ENCODE measurements around the gene PLEKHA8.
A peak's percentile ranks its signal among the peaks of the same experiment; 100 is the strongest.

Gene PLEKHA8

GRCh38 chr7:30155481-30155880 lies 127.3 kb downstream of the PLEKHA8 start:
- Histone ChIP-seq H3K4me3 (ENCODE audit: low read depth, low read length) (no peak overlapping the region), H3K79me2 (ENCODE audit: control insufficient read depth, insufficient read depth, low read length, unreplicated experiment) (no peaks in the 10 kb centered on the region), H3K27me3 (ENCODE audit: insufficient read depth, low read length) (no peaks in the 10 kb centered on the region), H3K4me1 (ENCODE audit: control insufficient read depth, insufficient read depth, low read length, unreplicated experiment) (peaks cover 3% of the 10 kb centered on the region), H3K36me3 (ENCODE audit: insufficient read depth, low read length) (no peaks in the 10 kb centered on the region), H3K27ac (ENCODE audit: low read depth, low read length) (no peak overlapping the region), H2AFZ (ENCODE audit: low read length, unreplicated experiment) (no peak overlapping the region)

GRCh38 chr7:30157204-30157603 lies 129.0 kb downstream of the PLEKHA8 start:
- Histone ChIP-seq H3K79me2 (ENCODE audit: control insufficient read depth, insufficient read depth, low read length, unreplicated experiment) (no peaks in the 10 kb centered on the region), H3K27ac (ENCODE audit: low read depth, low read length) (no peak overlapping the region), H3K27me3 (ENCODE audit: insufficient read depth, low read length) (no peaks in the 10 kb centered on the region), H3K36me3 (ENCODE audit: insufficient read depth, low read length) (no peaks in the 10 kb centered on the region), H3K4me1 (ENCODE audit: control insufficient read depth, insufficient read depth, low read length, unreplicated experiment) (peaks cover 5% of the 10 kb centered on the region), H3K4me3 (ENCODE audit: low read depth, low read length) (no peak overlapping the region), H2AFZ (ENCODE audit: low read length, unreplicated experiment) (no peak overlapping the region)

GRCh38 chr7:30159163-30159562 lies 131.0 kb downstream of the PLEKHA8 start:
- no peak overlapping the region for H3K27ac ChIP-seq (ENCODE audit: low read depth, low read length)
- peaks cover 3% of the 10 kb centered on the region for H3K79me2 ChIP-seq (ENCODE audit: control insufficient read depth, insufficient read depth, low read length, unreplicated experiment)
- no peak overlapping the region for H3K4me3 ChIP-seq (ENCODE audit: low read depth, low read length)
- no peak overlapping the region for H2AFZ ChIP-seq (ENCODE audit: low read length, unreplicated experiment)
- no peaks in the 10 kb centered on the region for H3K36me3 ChIP-seq (ENCODE audit: insufficient read depth, low read length)
- peaks cover 20% of the 10 kb centered on the region for H3K4me1 ChIP-seq (ENCODE audit: control insufficient read depth, insufficient read depth, low read length, unreplicated experiment)
- no peaks in the 10 kb centered on the region for H3K27me3 ChIP-seq (ENCODE audit: insufficient read depth, low read length)

- Histone ChIP-seq H3K36me3 (ENCODE audit: insufficient read depth, low read length) (no peaks in the 10 kb centered on the region), H3K27me3 (ENCODE audit: insufficient read depth, low read length) (no peaks in the 10 kb centered on the region), H2AFZ (ENCODE audit: low read length, unreplicated experiment) (no peak overlapping the region), H3K27ac (ENCODE audit: low read depth, low read length) (no peak overlapping the region), H3K4me3 (ENCODE audit: low read depth, low read length) (no peak overlapping the region), H3K4me1 (ENCODE audit: control insufficient read depth, insufficient read depth, low read length, unreplicated experiment) (peaks cover 20% of the 10 kb centered on the region), H3K79me2 (ENCODE audit: control insufficient read depth, insufficient read depth, low read length, unreplicated experiment) (peaks cover 3% of the 10 kb centered on the region)
These were observed 131.5 kb downstream of the PLEKHA8 start for GRCh38 chr7:30159698-30160143.

- no peak overlapping the region for H2AFZ ChIP-seq (ENCODE audit: low read length, unreplicated experiment)
- no peaks in the 10 kb centered on the region for H3K36me3 ChIP-seq (ENCODE audit: insufficient read depth, low read length)
- H3K79me2 ChIP-seq (ENCODE audit: control insufficient read depth, insufficient read depth, low read length, unreplicated experiment) = peaks cover 3% of the 10 kb centered on the region
- no peak overlapping the region for H3K4me3 ChIP-seq (ENCODE audit: low read depth, low read length)
- no peak overlapping the region for H3K27ac ChIP-seq (ENCODE audit: low read depth, low read length)
- H3K27me3 ChIP-seq (ENCODE audit: insufficient read depth, low read length) = no peaks in the 10 kb centered on the region
- peaks cover 20% of the 10 kb centered on the region for H3K4me1 ChIP-seq (ENCODE audit: control insufficient read depth, insufficient read depth, low read length, unreplicated experiment)
These were observed 132.1 kb downstream of the PLEKHA8 start for GRCh38 chr7:30160329-30160728.

GRCh38 chr7:30162133-30162532 lies 133.9 kb downstream of the PLEKHA8 start:
- H2AFZ ChIP-seq (ENCODE audit: low read length, unreplicated experiment) = no peak overlapping the region
- H3K4me1 ChIP-seq (ENCODE audit: control insufficient read depth, insufficient read depth, low read length, unreplicated experiment) = peaks cover 20% of the 10 kb centered on the region
- no peaks in the 10 kb centered on the region for H3K27me3 ChIP-seq (ENCODE audit: insufficient read depth, low read length)
- H3K36me3 ChIP-seq (ENCODE audit: insufficient read depth, low read length) = no peaks in the 10 kb centered on the region
- H3K79me2 ChIP-seq (ENCODE audit: control insufficient read depth, insufficient read depth, low read length, unreplicated experiment) = peaks cover 3% of the 10 kb centered on the region
- no peak overlapping the region for H3K27ac ChIP-seq (ENCODE audit: low read depth, low read length)
- no peak overlapping the region for H3K4me3 ChIP-seq (ENCODE audit: low read depth, low read length)

GRCh38 chr7:30162622-30163124 lies 134.5 kb downstream of the PLEKHA8 start:
- Histone ChIP-seq H3K27ac (ENCODE audit: low read depth, low read length) (peak overlapping the region; percentile 48), H2AFZ (ENCODE audit: low read length, unreplicated experiment) (peak overlapping the region; percentile 85), H3K79me2 (ENCODE audit: control insufficient read depth, insufficient read depth, low read length, unreplicated experiment) (peaks cover 3% of the 10 kb centered on the region), H3K4me1 (ENCODE audit: control insufficient read depth, insufficient read depth, low read length, unreplicated experiment) (peaks cover 20% of the 10 kb centered on the region), H3K36me3 (ENCODE audit: insufficient read depth, low read length) (no peaks in the 10 kb centered on the region), H3K4me3 (ENCODE audit: low read depth, low read length) (peak overlapping the region; percentile 51), H3K27me3 (ENCODE audit: insufficient read depth, low read length) (no peaks in the 10 kb centered on the region)

- no peaks in the 10 kb centered on the region for H3K36me3 ChIP-seq (ENCODE audit: insufficient read depth, low read length)
- H3K4me1 ChIP-seq (ENCODE audit: control insufficient read depth, insufficient read depth, low read length, unreplicated experiment) = peaks cover 20% of the 10 kb centered on the region
- H3K27me3 ChIP-seq (ENCODE audit: insufficient read depth, low read length) = no peaks in the 10 kb centered on the region
- H3K79me2 ChIP-seq (ENCODE audit: control insufficient read depth, insufficient read depth, low read length, unreplicated experiment) = peaks cover 3% of the 10 kb centered on the region
- no peak overlapping the region for H2AFZ ChIP-seq (ENCODE audit: low read length, unreplicated experiment)
- H3K4me3 ChIP-seq (ENCODE audit: low read depth, low read length) = peak overlapping the region; percentile 34; the same call in 1 of the 2 replicates
- peak overlapping the region; percentile 48 for H3K27ac ChIP-seq (ENCODE audit: low read depth, low read length)
These were observed 135.2 kb downstream of the PLEKHA8 start for GRCh38 chr7:30163231-30163894.

GRCh38 chr7:30164567-30164966 lies 136.4 kb downstream of the PLEKHA8 start:
- Histone ChIP-seq H3K27me3 (ENCODE audit: insufficient read depth, low read length) (no peaks in the 10 kb centered on the region), H3K27ac (ENCODE audit: low read depth, low read length) (no peak overlapping the region), H2AFZ (ENCODE audit: low read length, unreplicated experiment) (no peak overlapping the region), H3K36me3 (ENCODE audit: insufficient read depth, low read length) (no peaks in the 10 kb centered on the region), H3K79me2 (ENCODE audit: control insufficient read depth, insufficient read depth, low read length, unreplicated experiment) (peaks cover 3% of the 10 kb centered on the region), H3K4me1 (ENCODE audit: control insufficient read depth, insufficient read depth, low read length, unreplicated experiment) (peaks cover 31% of the 10 kb centered on the region), H3K4me3 (ENCODE audit: low read depth, low read length) (no peak overlapping the region)

GRCh38 chr7:30165590-30165989 lies 137.4 kb downstream of the PLEKHA8 start:
- H2AFZ ChIP-seq (ENCODE audit: low read length, unreplicated experiment) = no peak overlapping the region
- no peak overlapping the region for H3K27ac ChIP-seq (ENCODE audit: low read depth, low read length)
- no peak overlapping the region for H3K4me3 ChIP-seq (ENCODE audit: low read depth, low read length)
- H3K27me3 ChIP-seq (ENCODE audit: insufficient read depth, low read length) = no peaks in the 10 kb centered on the region
- H3K36me3 ChIP-seq (ENCODE audit: insufficient read depth, low read length) = no peaks in the 10 kb centered on the region
- peaks cover 38% of the 10 kb centered on the region for H3K4me1 ChIP-seq (ENCODE audit: control insufficient read depth, insufficient read depth, low read length, unreplicated experiment)
- peaks cover 3% of the 10 kb centered on the region for H3K79me2 ChIP-seq (ENCODE audit: control insufficient read depth, insufficient read depth, low read length, unreplicated experiment)

- Histone ChIP-seq H3K79me2 (ENCODE audit: control insufficient read depth, insufficient read depth, low read length, unreplicated experiment) (peaks cover 3% of the 10 kb centered on the region), H3K4me1 (ENCODE audit: control insufficient read depth, insufficient read depth, low read length, unreplicated experiment) (peaks cover 41% of the 10 kb centered on the region), H3K27me3 (ENCODE audit: insufficient read depth, low read length) (no peaks in the 10 kb centered on the region)
These were observed 138.1 kb downstream of the PLEKHA8 start for GRCh38 chr7:30166155-30166840.

More at GRCh38 chr7:30166155-30166840, 138.1 kb downstream of the PLEKHA8 start:
- Histone ChIP-seq H3K4me3 (ENCODE audit: low read depth, low read length) (no peak overlapping the region), H3K27ac (ENCODE audit: low read depth, low read length) (no peak overlapping the region), H2AFZ (ENCODE audit: low read length, unreplicated experiment) (no peak overlapping the region), H3K36me3 (ENCODE audit: insufficient read depth, low read length) (no peaks in the 10 kb centered on the region)

Data from ACC112 (cell line).